Measurements from ENCODE around the gene ZNF750.

Gene ZNF750

GRCh38 chr17:82873521-82873920, 33.7 kb upstream of the ZNF750 start (continued):
- TF ChIP-seq TSHZ2 (CRISPR knock-in tag; IDR thresholded peaks at IDR 0.05) (no peak), ZC3H10 (CRISPR knock-in tag; IDR thresholded peaks at IDR 0.05) (no peak), TOX (CRISPR knock-in tag; IDR thresholded peaks at IDR 0.05; ENCODE audit: borderline replicate concordance) (no peak), ZNF70 (CRISPR knock-in tag; IDR thresholded peaks at IDR 0.05) (no peak), CSDC2 (CRISPR knock-in tag; IDR thresholded peaks at IDR 0.05) (no peak), ISL1 (CRISPR knock-in tag; IDR thresholded peaks at IDR 0.05) (no peak), ARNTL (CRISPR knock-in tag; IDR thresholded peaks at IDR 0.05; ENCODE audit: borderline replicate concordance, low read depth) (no peak)

- no peak for ATAC-seq
- TF ChIP-seq CSDC2 (CRISPR knock-in tag; IDR thresholded peaks at IDR 0.05) (no peak), ZC3H10 (CRISPR knock-in tag; IDR thresholded peaks at IDR 0.05) (no peak), TCF4 (CRISPR knock-in tag; IDR thresholded peaks at IDR 0.05; ENCODE audit: borderline replicate concordance) (no peak), SNAI2 (CRISPR knock-in tag; IDR thresholded peaks at IDR 0.05) (no peak), TOX (CRISPR knock-in tag; IDR thresholded peaks at IDR 0.05; ENCODE audit: borderline replicate concordance) (no peak), TSHZ2 (CRISPR knock-in tag; IDR thresholded peaks at IDR 0.05) (no peak), POU6F1 (CRISPR knock-in tag; IDR thresholded peaks at IDR 0.05; ENCODE audit: borderline replicate concordance, low read depth) (no peak), CREB5 (CRISPR knock-in tag; IDR thresholded peaks at IDR 0.05; ENCODE audit: low read depth) (no peak), ZNF565 (CRISPR knock-in tag; conservative IDR thresholded peaks at IDR 0.05; ENCODE audit: low read depth) (no peak), ESRRG (CRISPR knock-in tag; IDR thresholded peaks at IDR 0.05) (no peak), PPARA (CRISPR knock-in tag; IDR thresholded peaks at IDR 0.05; ENCODE audit: borderline replicate concordance) (no peak), GLIS3 (CRISPR knock-in tag; IDR thresholded peaks at IDR 0.05) (no peak), ZNF70 (CRISPR knock-in tag; IDR thresholded peaks at IDR 0.05) (no peak), BACH2 (CRISPR knock-in tag; IDR thresholded peaks at IDR 0.05; ENCODE audit: borderline replicate concordance) (no peak), ZFP3 (CRISPR knock-in tag; IDR thresholded peaks at IDR 0.05) (no peak)
Measured at GRCh38 chr17:82872591-82873520, 33.0 kb upstream of the ZNF750 start.

- ATAC-seq, result no peak
- TF ChIP-seq OSR1 (CRISPR knock-in tag; IDR thresholded peaks at IDR 0.05) (no peak), CSDC2 (CRISPR knock-in tag; IDR thresholded peaks at IDR 0.05) (no peak), ZFP3 (CRISPR knock-in tag; IDR thresholded peaks at IDR 0.05) (no peak), TSHZ2 (CRISPR knock-in tag; IDR thresholded peaks at IDR 0.05) (no peak), ISL1 (CRISPR knock-in tag; IDR thresholded peaks at IDR 0.05) (no peak), ZFP30 (CRISPR knock-in tag; IDR thresholded peaks at IDR 0.05) (no peak), RARB (CRISPR knock-in tag; IDR thresholded peaks at IDR 0.05) (no peak), SNAI2 (CRISPR knock-in tag; IDR thresholded peaks at IDR 0.05) (no peak), ZC3H10 (CRISPR knock-in tag; IDR thresholded peaks at IDR 0.05) (no peak), CREB5 (CRISPR knock-in tag; IDR thresholded peaks at IDR 0.05; ENCODE audit: low read depth) (no peak)
Measured at GRCh38 chr17:82871776-82872561, 32.1 kb upstream of the ZNF750 start.
